GM19455 (cell line): ENCODE results near the gene RAB23.
A peak's percentile ranks its signal among the peaks of the same experiment; 100 is the strongest.
"Not testable (repeated sequence)": the region's sequence is repeated elsewhere in the genome, so short reads cannot be mapped to it uniquely, and the experiment has no call there.

Experiments
- ATAC-seq: cut with Tn5 transposase; IDR thresholded peaks from one replicate; pipeline ENCODE4 v1.9.1; 2021; ENCODE audit not compliant: unreplicated experiment

Gene RAB23

DNA sequence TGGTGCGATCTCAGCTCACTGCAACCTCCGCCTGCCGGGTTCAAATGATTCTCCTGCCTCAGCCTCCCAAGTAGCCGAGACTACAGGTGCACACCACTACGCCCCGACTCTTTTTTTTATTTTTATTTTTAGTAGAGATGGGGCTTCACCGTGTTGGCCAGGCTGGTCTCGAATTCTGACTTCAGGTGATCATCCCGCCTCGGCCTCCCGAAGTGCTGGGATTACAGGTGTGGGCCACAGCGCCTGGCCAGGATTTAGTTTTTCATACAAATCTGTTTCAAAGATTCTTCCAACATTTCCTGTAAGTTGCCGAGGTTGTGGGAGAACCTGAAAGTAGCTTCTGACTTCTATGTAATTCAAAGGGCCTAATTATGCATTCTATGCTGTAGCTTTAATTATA is 21.4 kb upstream of the RAB23 start:
- ATAC-seq = not testable (repeated sequence)

DNA sequence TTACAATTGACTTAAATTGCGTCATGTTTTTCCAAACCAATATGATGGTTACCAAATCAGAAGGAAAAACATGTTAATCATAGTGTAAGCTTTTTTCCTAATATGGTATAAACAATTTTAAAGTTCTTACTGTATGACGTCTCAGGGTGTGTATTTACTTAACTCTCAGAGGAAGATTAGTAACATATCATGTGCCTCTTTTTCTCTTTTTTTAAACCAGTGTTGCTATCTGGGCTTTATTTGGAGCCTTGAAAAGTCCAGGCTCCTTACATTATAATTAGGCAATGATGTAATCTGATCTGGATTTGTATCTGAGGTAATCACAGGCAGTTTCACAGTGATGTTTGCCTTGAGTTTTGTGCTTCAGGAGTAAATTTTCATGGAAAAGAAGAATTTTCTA is 20.4 kb upstream of the RAB23 start:
- ATAC-seq = no peak

DNA sequence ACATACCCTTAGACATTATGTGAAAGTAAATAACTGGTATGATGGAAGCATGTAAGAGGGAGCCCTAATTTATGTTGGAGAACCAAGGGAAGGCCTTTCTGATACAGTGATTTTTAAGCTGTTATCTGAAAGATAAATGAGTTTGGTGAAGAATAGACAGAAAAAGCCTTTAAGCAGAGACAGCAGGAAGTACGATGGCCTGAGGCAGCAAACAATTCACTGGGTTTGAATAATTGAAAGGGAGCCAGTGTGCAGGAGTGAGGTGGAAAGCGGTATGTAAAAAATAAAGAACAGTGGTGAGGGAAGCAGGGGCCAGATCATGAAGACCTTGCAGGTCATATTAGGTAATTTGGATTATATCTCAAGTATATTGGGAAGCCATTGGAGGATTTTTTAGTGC is 4.1 kb upstream of the RAB23 start:
- ATAC-seq = no peak

DNA sequence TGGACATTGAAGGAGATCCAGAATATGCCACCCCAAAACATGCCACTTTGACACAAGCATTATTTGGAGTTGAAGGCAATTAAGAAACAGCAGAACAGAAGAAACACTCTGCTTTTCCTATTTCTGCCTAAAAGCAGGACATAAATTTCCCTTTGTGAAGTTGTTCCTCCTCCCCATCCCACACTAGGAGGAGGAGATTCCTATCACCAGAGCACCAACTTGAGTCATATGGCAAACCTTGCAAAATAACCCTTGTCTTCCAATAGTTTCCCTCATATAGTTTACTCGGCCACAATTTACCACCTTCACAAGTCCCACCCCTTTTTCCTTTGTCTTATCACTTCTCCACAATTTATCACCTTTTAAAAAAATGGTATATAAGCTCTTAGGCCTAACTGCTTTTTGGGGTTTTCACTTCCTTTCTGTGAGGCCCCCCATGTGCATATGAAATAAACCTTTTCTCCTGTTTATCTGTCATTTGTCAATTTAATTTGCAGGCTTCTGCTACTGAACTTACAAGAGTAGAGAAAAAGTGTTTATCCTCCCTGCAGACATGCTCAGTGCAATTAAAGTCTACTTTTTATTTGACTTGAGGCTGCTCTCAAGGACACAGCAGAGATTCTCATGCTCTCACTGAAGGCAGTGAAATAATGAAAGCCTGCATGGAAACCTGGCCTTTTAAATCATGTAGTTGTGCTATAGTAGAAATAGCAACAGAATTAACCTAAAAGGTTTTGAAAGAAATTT is 2.8 kb upstream of the RAB23 start:
- ATAC-seq = no peak

- no peak for ATAC-seq
Observed at GRCh38 chr6:57222743-57223077, 603 bp upstream of the RAB23 start.

GRCh38 chr6:57221191-57221935 is 744 bp downstream of the RAB23 start:
- peak; percentile 73 for ATAC-seq

- no peak for ATAC-seq
Observed at GRCh38 chr6:57220083-57220703, 1.9 kb downstream of the RAB23 start.

- no peak for ATAC-seq
Observed at GRCh38 chr6:57217270-57217669, 4.8 kb downstream of the RAB23 start.

DNA sequence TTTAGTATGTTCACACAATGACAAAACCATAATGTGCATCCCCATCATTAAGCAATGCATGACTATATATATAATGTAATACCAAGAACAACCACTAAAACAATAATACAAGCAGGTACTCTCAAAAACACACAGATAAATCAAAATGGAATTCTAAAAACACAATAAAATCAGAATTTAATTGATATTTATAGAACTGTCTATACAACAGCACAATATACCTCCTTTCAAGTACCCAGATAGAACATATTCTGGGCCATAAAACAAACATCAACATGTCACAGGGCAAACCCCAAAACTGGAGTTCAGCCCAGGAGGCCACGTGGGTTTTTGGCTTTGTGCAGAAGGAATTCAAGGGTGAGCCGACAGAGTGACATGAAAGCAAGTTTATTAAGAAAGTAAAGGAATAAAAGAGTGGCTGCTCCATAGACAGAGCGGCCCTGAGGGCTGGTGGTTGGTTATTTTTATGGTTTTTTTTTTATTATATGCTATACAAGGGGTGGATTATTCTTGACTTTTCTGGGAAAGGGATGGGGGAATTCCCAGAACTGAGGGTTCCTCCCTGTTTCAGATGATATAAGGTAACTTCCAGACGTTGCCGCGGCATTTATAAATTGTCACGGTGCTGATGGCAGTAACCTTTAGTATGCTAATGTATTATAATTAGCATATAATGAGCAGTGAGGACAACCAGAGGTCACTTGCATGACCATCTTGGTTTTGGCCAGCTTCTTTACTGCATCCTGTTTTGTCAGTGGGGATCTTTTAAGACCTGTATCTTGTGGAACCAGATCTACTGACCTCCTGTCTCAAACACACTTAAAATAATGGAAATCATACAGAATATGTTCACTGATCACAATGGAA is 5.6 kb downstream of the RAB23 start:
- ATAC-seq = no peak

GRCh38 chr6:57215260-57215659 is 6.8 kb downstream of the RAB23 start:
- no peak for ATAC-seq

DNA sequence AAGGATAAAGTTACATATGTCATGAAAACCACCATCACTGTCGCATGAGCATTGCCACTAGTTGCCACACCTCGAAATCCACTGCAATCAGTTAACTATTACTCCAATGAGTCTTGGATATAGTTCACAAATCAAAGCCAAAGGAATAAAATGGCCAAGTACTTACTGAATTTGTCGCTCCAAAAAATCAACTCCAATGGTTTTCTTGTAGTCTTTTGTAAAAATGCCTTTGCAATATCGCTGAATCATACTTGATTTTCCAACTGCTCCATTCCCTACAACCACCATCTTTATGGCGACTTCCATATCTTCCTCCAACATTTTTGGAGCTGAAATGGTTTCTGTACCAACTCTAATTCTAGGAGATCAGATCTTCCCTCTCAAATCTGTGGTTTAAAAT is 12.0 kb downstream of the RAB23 start:
- ATAC-seq = no peak

GRCh38 chr6:57209030-57209429 is 13.1 kb downstream of the RAB23 start:
- no peak for ATAC-seq

GRCh38 chr6:57207872-57208271 is 14.2 kb downstream of the RAB23 start:
- ATAC-seq = no peak

DNA sequence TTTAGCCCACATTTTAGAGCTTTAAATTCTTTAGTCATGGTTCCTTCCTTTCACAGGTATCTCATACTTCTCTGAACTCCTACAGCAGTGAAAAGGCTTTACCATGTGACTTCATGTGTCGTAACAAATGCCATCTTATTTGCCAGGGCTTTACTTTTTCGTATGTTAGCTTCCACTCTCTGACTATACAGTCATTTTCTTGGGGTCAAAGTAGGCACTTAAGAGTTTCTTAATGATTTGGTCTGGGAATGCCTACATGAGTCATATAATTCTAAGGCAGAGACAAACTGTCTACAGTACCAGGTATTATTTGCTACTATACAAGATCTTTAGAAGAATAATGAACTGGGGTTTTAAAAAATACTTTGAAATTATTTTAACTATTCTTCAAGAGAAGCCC is 15.0 kb downstream of the RAB23 start:
- ATAC-seq = no peak

GRCh38 chr6:57205550-57206328 is 16.4 kb downstream of the RAB23 start:
- ATAC-seq = no peak

GRCh38 chr6:57201718-57202117 is 20.4 kb downstream of the RAB23 start:
- ATAC-seq = no peak

DNA sequence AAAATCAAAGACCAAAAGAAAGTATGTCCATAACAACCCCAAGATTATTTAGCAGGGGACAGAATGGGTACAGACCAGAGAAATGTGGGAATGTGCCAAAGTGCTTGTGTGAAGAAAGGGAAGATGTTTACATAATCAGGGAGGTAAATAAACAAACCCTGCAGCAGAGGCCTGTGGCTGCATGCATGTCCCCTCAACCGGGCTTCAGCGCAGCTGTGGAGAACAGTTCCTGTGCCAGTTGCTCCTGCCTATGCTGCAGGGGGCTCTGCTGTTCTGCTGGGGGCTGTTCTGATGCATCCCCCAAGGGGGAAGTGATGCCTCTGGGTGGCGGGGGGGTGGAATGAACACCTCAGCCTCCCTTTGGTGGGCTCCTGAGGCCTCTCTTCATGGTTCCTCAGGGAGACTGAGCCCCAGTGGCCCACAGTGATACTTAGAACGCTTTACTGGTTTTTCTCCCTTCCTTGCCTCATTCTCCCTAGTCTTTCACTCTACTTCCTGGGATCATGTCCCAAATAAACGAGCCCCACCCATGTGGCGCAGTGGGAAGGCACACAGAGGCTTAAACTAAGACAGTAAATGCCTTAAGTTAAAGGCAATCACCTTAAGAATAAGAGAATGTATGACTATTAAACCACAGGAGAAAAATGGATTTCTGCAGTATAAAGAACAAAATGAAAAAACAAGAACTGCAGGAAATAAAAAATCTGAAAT is 23.0 kb downstream of the RAB23 start:
- no peak for ATAC-seq

DNA sequence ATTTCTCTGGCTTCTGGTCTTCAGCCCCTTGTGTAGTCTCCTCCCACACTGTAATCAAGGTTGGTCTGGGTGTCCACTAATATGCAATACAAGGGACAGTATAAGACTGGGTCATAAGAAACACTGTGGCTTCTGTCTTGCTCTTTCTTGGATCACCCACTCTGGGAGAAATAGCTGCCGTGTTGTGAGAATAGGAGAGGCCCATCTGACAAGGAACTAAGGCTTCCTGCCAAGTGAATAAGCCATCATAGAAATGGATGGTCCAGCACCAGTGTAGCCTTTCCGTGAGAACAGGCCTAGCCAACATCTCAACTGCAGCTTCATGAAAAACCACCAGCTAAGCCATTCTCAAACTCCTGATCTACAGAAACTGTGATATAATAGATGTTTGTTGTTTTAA is 26.6 kb downstream of the RAB23 start:
- no peak for ATAC-seq

GRCh38 chr6:57193177-57193576 is 28.9 kb downstream of the RAB23 start:
- ATAC-seq = no peak

GRCh38 chr6:57190140-57190539 is 32.0 kb downstream of the RAB23 start:
- no peak for ATAC-seq
